K562 (cell line): Measurements from ENCODE around the gene NADK. TPM values are rescaled to one million over a fixed set of nuclear protein-coding genes. Genes with fewer than 3 reads are reported as not detected.

Source experiments
- CBFA2T2 ChIP-seq: fragments of 450-650 bp; conservative IDR thresholded peaks from 2 replicates; pipeline ENCODE4 v1.6.1; 2017; ENCODE audit warnings: mild to moderate bottlenecking
- CXXC5 ChIP-seq: fragments of 250-450 bp; sonication (Bioruptor Pico); IDR thresholded peaks from 2 replicates; pipeline ENCODE4 v1.8.0; 2022; ENCODE audit warnings: inconsistent platforms, mild to moderate bottlenecking, moderate library complexity
- DACH1 ChIP-seq: fragments of 450-650 bp; IDR thresholded peaks from 2 replicates; pipeline ENCODE4 v1.6.1; 2018; ENCODE audit not compliant: partially characterized antibody
- DIDO1 ChIP-seq: fragments of 450-650 bp; IDR thresholded peaks from 2 replicates; pipeline ENCODE4 v1.6.1; 2016; ENCODE audit warnings: low read depth, missing biosample characterization, missing genetic modification characterization
- RCOR1 ChIP-seq, 2 experiments: IDR thresholded peaks; 2 replicates each; pipeline ENCODE4 v1.6.1; 2012; ENCODE audit warnings: low read depth in 2 of 2, low read length in 2 of 2, borderline replicate concordance in 1 of 2, improper control_type of control experiment in 1 of 2
- TAF9B ChIP-seq: fragments of 450-650 bp; IDR thresholded peaks from 2 replicates; pipeline ENCODE4 v1.6.1; 2018; ENCODE audit warnings: mild to moderate bottlenecking; ENCODE audit not compliant: partially characterized antibody
- ZNF444 ChIP-seq: fragments of 250-450 bp; sonication (Bioruptor Pico); IDR thresholded peaks from 2 replicates; pipeline ENCODE4 v1.4.0; 2020; ENCODE audit warnings: mild to moderate bottlenecking, moderate library complexity
- ZNF668 ChIP-seq: fragments of 250-450 bp; sonication (Bioruptor Pico); IDR thresholded peaks from 2 replicates; pipeline ENCODE4 v1.8.0; 2022; ENCODE audit warnings: mild to moderate bottlenecking, inconsistent platforms
- polyA plus RNA-seq, 8 experiments: library from polyadenylated mRNA; depleted of rRNA in 4 of 8; stranded (reverse) in 5 of 8; unstranded in 3 of 8; fragments of >200 nt; fragmentation: Nextera tagmentation in 2 of 8; fragmentation: Illumina TruSeq in 1 of 8; extraction: Ambion mirVana in 2 of 8; extraction: Trizol in 1 of 8; gene quantifications; 2 replicates each; pipeline versions ENCODE4 v1.2.1 to v1.2.3, GENCODE V29; 2011 to 2014; ENCODE audit warnings: inconsistent platforms in 1 of 8, missing spikeins in 1 of 8
- total RNA-seq, 7 experiments: library from RNA; depleted of rRNA in 6 of 7; stranded (reverse); fragments of >200 nt in 6 of 7; fragmentation: Illumina TruSeq in 2 of 7; extraction: Trizol in 2 of 7; gene quantifications; 2 replicates each; pipeline versions ENCODE4 v1.2.1 to v1.2.3, GENCODE V29; 2011 to 2021; ENCODE audit warnings: low replicate concordance in 1 of 7
- TF ChIP-seq, protein P1 (sequence below): fragments of 250-450 bp; sonication (Bioruptor Pico); IDR thresholded peaks from 2 replicates; pipeline ENCODE4 v1.4.0; 2020; ENCODE audit warnings: mild to moderate bottlenecking, moderate library complexity
- TF ChIP-seq, protein P2 (sequence below): IDR thresholded peaks from 2 replicates; pipeline ENCODE4 v1.6.1; 2014; ENCODE audit warnings: antibody characterized with exemption
- TF ChIP-seq, protein P3 (sequence below): fragments of 450-650 bp; formaldehyde crosslinking; conservative IDR thresholded peaks from 2 replicates; pipeline ENCODE4 v1.4.0; 2022; ENCODE audit warnings: mild to moderate bottlenecking, missing genetic modification characterization
- TF ChIP-seq, protein P4 (sequence below), 3 experiments: fragments of 200-800 bp in 1 of 3; sonication (Bioruptor generic) in 1 of 3; sonication (generic) in 1 of 3; formaldehyde crosslinking in 1 of 3; IDR thresholded peaks; 2 replicates each; pipeline versions ENCODE4 v1.6.1 to v1.8.0; 2016 to 2022; ENCODE audit warnings: mild to moderate bottlenecking in 2 of 3, missing compliant biosample characterization in 2 of 3, missing genetic modification characterization in 2 of 3, missing genetic modification reagents in 1 of 3
- TF ChIP-seq, protein P5 (sequence below): sonication (generic); formaldehyde crosslinking; IDR thresholded peaks from 2 replicates; pipeline ENCODE4 v1.5.0; 2020; ENCODE audit warnings: missing genetic modification reagents
- TF ChIP-seq, protein P6 (sequence below): sonication (generic); formaldehyde crosslinking; IDR thresholded peaks from 2 replicates; pipeline ENCODE4 v1.9.0; 2022; ENCODE audit warnings: mild to moderate bottlenecking, missing genetic modification reagents
- TF ChIP-seq, protein P7 (sequence below): fragments of 250-450 bp; sonication (Bioruptor Pico); IDR thresholded peaks from 2 replicates; pipeline ENCODE4 v1.9.0; 2021; ENCODE audit warnings: mild to moderate bottlenecking, inconsistent platforms

The NADK gene
- total and polyA plus RNA-seq, 9 of the 15 experiments (the other 6 are each of a cell fraction or from before 2014, with no cell fraction given), result 1.5 to 135 (median 75.1) TPM

DNA sequence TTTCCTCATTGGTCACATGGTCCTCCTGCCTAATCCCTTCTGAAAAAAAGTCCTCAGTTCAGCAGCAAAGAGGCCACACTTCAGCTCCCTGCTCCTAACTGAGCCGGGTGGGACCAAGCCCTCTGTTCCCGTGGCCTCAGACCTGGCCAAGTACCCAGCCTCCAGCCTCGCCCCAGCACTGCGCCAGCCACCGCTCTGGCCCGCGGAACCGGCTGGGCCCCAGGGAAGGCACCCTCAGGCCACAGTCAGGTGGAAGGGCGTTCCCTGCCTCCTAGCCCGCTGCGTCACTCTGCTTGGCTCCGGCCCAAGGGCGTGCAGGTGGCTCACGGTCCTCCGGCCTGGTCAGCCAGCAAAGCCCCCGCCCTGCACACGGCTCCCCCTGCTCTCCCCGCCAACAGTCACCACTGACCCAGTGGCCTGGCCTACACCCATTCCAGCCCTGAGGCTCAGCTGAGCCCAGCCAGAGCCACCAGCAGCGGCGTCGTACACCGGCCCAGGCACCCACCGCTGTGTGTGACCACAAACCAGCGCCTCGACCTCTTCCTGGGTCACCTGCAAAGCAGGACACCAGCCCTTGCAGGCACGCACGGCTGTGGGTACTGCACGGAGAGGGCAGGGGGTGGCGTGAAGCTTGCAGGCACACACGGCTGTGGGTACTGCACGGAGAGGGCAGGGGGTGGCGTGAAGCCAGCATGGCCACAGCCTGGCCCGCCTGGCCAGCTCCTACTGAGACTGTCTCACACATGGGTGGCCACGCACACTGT is 19.4 kb downstream of the NADK start (continued):
- TF ChIP-seq, protein P1, sequence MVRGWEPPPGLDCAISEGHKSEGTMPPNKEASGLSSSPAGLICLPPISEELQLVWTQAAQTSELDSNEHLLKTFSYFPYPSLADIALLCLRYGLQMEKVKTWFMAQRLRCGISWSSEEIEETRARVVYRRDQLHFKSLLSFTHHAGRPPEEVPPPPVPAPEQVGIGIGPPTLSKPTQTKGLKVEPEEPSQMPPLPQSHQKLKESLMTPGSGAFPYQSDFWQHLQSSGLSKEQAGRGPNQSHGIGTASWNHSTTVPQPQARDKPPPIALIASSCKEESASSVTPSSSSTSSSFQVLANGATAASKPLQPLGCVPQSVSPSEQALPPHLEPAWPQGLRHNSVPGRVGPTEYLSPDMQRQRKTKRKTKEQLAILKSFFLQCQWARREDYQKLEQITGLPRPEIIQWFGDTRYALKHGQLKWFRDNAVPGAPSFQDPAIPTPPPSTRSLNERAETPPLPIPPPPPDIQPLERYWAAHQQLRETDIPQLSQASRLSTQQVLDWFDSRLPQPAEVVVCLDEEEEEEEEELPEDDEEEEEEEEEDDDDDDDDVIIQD (CRISPR knock-in tag), result 0 out of 2 replicates have a peak, but pooled peaks have one; percentile 54
- TF ChIP-seq ZNF668 (CRISPR knock-in tag), result peak; percentile 74
- TF ChIP-seq, protein P2, sequence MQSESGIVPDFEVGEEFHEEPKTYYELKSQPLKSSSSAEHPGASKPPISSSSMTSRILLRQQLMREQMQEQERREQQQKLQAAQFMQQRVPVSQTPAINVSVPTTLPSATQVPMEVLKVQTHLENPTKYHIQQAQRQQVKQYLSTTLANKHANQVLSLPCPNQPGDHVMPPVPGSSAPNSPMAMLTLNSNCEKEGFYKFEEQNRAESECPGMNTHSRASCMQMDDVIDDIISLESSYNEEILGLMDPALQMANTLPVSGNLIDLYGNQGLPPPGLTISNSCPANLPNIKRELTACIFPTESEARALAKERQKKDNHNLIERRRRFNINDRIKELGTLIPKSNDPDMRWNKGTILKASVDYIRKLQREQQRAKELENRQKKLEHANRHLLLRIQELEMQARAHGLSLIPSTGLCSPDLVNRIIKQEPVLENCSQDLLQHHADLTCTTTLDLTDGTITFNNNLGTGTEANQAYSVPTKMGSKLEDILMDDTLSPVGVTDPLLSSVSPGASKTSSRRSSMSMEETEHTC, result peak; percentile 79
- TF ChIP-seq, protein P3, sequence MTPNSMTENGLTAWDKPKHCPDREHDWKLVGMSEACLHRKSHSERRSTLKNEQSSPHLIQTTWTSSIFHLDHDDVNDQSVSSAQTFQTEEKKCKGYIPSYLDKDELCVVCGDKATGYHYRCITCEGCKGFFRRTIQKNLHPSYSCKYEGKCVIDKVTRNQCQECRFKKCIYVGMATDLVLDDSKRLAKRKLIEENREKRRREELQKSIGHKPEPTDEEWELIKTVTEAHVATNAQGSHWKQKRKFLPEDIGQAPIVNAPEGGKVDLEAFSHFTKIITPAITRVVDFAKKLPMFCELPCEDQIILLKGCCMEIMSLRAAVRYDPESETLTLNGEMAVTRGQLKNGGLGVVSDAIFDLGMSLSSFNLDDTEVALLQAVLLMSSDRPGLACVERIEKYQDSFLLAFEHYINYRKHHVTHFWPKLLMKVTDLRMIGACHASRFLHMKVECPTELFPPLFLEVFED (CRISPR knock-in tag), result no peak
- TF ChIP-seq, protein P4, sequence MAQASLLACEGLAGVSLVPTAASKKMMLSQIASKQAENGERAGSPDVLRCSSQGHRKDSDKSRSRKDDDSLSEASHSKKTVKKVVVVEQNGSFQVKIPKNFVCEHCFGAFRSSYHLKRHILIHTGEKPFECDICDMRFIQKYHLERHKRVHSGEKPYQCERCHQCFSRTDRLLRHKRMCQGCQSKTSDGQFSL (CRISPR knock-in tag; IDR thresholded peaks at IDR 0.05), result peak; percentile 77; the same call in 1 of the 2 replicates
- TF ChIP-seq, protein P4 (tag; IDR thresholded peaks at IDR 0.05), result no peak
- TF ChIP-seq CBFA2T2, result peak; percentile 70
- TF ChIP-seq DIDO1, result no peak
- peak in 1 of 2 experiments; percentile 78; a peak in 2 of 4 replicates for TF ChIP-seq RCOR1 (IDR thresholded peaks at IDR 0.05; ENCODE audit: borderline replicate concordance in 1 of 2, low read depth in 2 of 2, low read length in 2 of 2)
- peak; percentile 88 for TF ChIP-seq CXXC5 (CRISPR knock-in tag)
- no peak for TF ChIP-seq ZNF444 (CRISPR knock-in tag)
- TF ChIP-seq, protein P5, sequence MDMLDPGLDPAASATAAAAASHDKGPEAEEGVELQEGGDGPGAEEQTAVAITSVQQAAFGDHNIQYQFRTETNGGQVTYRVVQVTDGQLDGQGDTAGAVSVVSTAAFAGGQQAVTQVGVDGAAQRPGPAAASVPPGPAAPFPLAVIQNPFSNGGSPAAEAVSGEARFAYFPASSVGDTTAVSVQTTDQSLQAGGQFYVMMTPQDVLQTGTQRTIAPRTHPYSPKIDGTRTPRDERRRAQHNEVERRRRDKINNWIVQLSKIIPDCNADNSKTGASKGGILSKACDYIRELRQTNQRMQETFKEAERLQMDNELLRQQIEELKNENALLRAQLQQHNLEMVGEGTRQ (CRISPR knock-in tag), result peak; percentile 57
- TF ChIP-seq, protein P6, sequence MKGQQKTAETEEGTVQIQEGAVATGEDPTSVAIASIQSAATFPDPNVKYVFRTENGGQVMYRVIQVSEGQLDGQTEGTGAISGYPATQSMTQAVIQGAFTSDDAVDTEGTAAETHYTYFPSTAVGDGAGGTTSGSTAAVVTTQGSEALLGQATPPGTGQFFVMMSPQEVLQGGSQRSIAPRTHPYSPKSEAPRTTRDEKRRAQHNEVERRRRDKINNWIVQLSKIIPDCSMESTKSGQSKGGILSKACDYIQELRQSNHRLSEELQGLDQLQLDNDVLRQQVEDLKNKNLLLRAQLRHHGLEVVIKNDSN, result peak; percentile 73; the same call in 1 of the 2 replicates
- TF ChIP-seq DACH1, result peak; percentile 86
- TF ChIP-seq TAF9B, result peak; percentile 98
- TF ChIP-seq, protein P7, sequence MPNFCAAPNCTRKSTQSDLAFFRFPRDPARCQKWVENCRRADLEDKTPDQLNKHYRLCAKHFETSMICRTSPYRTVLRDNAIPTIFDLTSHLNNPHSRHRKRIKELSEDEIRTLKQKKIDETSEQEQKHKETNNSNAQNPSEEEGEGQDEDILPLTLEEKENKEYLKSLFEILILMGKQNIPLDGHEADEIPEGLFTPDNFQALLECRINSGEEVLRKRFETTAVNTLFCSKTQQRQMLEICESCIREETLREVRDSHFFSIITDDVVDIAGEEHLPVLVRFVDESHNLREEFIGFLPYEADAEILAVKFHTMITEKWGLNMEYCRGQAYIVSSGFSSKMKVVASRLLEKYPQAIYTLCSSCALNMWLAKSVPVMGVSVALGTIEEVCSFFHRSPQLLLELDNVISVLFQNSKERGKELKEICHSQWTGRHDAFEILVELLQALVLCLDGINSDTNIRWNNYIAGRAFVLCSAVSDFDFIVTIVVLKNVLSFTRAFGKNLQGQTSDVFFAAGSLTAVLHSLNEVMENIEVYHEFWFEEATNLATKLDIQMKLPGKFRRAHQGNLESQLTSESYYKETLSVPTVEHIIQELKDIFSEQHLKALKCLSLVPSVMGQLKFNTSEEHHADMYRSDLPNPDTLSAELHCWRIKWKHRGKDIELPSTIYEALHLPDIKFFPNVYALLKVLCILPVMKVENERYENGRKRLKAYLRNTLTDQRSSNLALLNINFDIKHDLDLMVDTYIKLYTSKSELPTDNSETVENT (CRISPR knock-in tag), result peak; percentile 2; the same call in 1 of the 2 replicates
